ENCODE data around the gene INSC. TPM values are rescaled to one million over a fixed set of nuclear protein-coding genes. Genes with fewer than 3 reads are reported as not detected.
A peak's percentile ranks its signal among the peaks of the same experiment; 100 is the strongest.

Gene INSC
- polyA plus RNA-seq, 1 donor from 2014 or later: 0.12 TPM

- H4K20me1 ChIP-seq (ENCODE audit: insufficient read depth): no peaks in the 10 kb centered on the region
- no peak overlapping the region for H3K27ac ChIP-seq (ENCODE audit: low read length)
- H3K4me2 ChIP-seq (ENCODE audit: low read length): no peak overlapping the region
- no peak overlapping the region for H3K4me3 ChIP-seq (ENCODE audit: low read length)
- no peaks in the 10 kb centered on the region for H3F3A ChIP-seq (ENCODE audit: insufficient read depth, low read length, poor library complexity, severe bottlenecking)
- TF ChIP-seq, protein P1, sequence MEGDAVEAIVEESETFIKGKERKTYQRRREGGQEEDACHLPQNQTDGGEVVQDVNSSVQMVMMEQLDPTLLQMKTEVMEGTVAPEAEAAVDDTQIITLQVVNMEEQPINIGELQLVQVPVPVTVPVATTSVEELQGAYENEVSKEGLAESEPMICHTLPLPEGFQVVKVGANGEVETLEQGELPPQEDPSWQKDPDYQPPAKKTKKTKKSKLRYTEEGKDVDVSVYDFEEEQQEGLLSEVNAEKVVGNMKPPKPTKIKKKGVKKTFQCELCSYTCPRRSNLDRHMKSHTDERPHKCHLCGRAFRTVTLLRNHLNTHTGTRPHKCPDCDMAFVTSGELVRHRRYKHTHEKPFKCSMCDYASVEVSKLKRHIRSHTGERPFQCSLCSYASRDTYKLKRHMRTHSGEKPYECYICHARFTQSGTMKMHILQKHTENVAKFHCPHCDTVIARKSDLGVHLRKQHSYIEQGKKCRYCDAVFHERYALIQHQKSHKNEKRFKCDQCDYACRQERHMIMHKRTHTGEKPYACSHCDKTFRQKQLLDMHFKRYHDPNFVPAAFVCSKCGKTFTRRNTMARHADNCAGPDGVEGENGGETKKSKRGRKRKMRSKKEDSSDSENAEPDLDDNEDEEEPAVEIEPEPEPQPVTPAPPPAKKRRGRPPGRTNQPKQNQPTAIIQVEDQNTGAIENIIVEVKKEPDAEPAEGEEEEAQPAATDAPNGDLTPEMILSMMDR (IDR thresholded peaks at IDR 0.05; ENCODE audit: poor library complexity, severe bottlenecking): no peak
- TF ChIP-seq REST (IDR thresholded peaks at IDR 0.05; ENCODE audit: borderline replicate concordance) (no peak), POLR2AphosphoS5 (IDR thresholded peaks at IDR 0.05) (no peak), EZH2 (IDR thresholded peaks at IDR 0.05; ENCODE audit: borderline replicate concordance, insufficient read depth, low read length, poor library complexity, severe bottlenecking) (no peak), TAF1 (IDR thresholded peaks at IDR 0.05; ENCODE audit: low read depth) (no peak), SMC3 (conservative IDR thresholded peaks at IDR 0.05; ENCODE audit: poor library complexity) (no peak), MXI1 (conservative IDR thresholded peaks at IDR 0.05; ENCODE audit: poor library complexity, severe bottlenecking) (no peak), EP300 (conservative IDR thresholded peaks at IDR 0.05; ENCODE audit: poor library complexity, severe bottlenecking) (no peak), RAD21 (conservative IDR thresholded peaks at IDR 0.05) (no peak)
- no peaks in the 10 kb centered on the region for H3K9me2 ChIP-seq (ENCODE audit: insufficient read depth, low read length)
- no peaks in the 10 kb centered on the region for H3K36me3 ChIP-seq (ENCODE audit: insufficient read depth, low read length)
- H2AFZ ChIP-seq (ENCODE audit: low read depth, low read length): no peak overlapping the region
- H3K9ac ChIP-seq (ENCODE audit: low read length): no peak overlapping the region
- no peaks in the 10 kb centered on the region for H3K9me3 ChIP-seq (ENCODE audit: low read length)
- H3K27me3 ChIP-seq (ENCODE audit: insufficient read depth, low read depth, low read length): no peaks in the 10 kb centered on the region
- no peaks in the 10 kb centered on the region for H3K79me2 ChIP-seq (replicated peaks; ENCODE audit: insufficient read depth, low read length)
Measured at GRCh38 chr11:15099267-15099666, 15.5 kb upstream of the INSC start.

GRCh38 chr11:15101072-15101709 is 13.5 kb upstream of the INSC start:
- no peaks in the 10 kb centered on the region for H3K9me3 ChIP-seq (ENCODE audit: low read length)
- H3K4me3 ChIP-seq (ENCODE audit: low read length): no peak overlapping the region
- no peaks in the 10 kb centered on the region for H3K79me2 ChIP-seq (replicated peaks; ENCODE audit: insufficient read depth, low read length)
- H3K9me2 ChIP-seq (ENCODE audit: insufficient read depth, low read length): no peaks in the 10 kb centered on the region
- no peaks in the 10 kb centered on the region for H3K36me3 ChIP-seq (ENCODE audit: insufficient read depth, low read length)
- H3K4me2 ChIP-seq (ENCODE audit: low read length): no peak overlapping the region
- H2AFZ ChIP-seq (ENCODE audit: low read depth, low read length): no peak overlapping the region
- H3F3A ChIP-seq (ENCODE audit: insufficient read depth, low read length, poor library complexity, severe bottlenecking): no peaks in the 10 kb centered on the region
- H4K20me1 ChIP-seq (ENCODE audit: insufficient read depth): no peaks in the 10 kb centered on the region
- H3K27me3 ChIP-seq (ENCODE audit: insufficient read depth, low read depth, low read length): no peaks in the 10 kb centered on the region
- no peak overlapping the region for H3K9ac ChIP-seq (ENCODE audit: low read length)
- TF ChIP-seq EP300 (conservative IDR thresholded peaks at IDR 0.05; ENCODE audit: poor library complexity, severe bottlenecking) (no peak), SMC3 (conservative IDR thresholded peaks at IDR 0.05; ENCODE audit: poor library complexity) (peak; percentile 89), RAD21 (conservative IDR thresholded peaks at IDR 0.05) (peak; percentile 82), EZH2 (IDR thresholded peaks at IDR 0.05; ENCODE audit: borderline replicate concordance, insufficient read depth, low read length, poor library complexity, severe bottlenecking) (no peak), TAF1 (IDR thresholded peaks at IDR 0.05; ENCODE audit: low read depth) (no peak)
- TF ChIP-seq, protein P1 (IDR thresholded peaks at IDR 0.05; ENCODE audit: poor library complexity, severe bottlenecking): peak; percentile 82
- H3K27ac ChIP-seq (ENCODE audit: low read length): no peak overlapping the region
